AG09309 (cell line): ENCODE measurements around the gene CYP2C8.

Source experiments
- DNase-seq: peaks from one replicate; pipeline ENCODE4 v3.0.0-alpha.2; 2010; ENCODE audit warnings: low read depth
- H3K4me3 ChIP-seq: 2 replicates; pipeline ENCODE4 v1.5.1; 2011; ENCODE audit warnings: mild to moderate bottlenecking, low read depth, low read length, moderate library complexity; ENCODE audit not compliant: control insufficient read depth
- CTCF ChIP-seq: IDR thresholded peaks from 2 replicates; pipeline ENCODE4 v1.5.1; 2011; ENCODE audit warnings: mild to moderate bottlenecking, low read depth, low read length, inconsistent platforms; ENCODE audit not compliant: insufficient read depth, control insufficient read depth; ENCODE audit errors: missing control alignments

The CYP2C8 gene

DNA sequence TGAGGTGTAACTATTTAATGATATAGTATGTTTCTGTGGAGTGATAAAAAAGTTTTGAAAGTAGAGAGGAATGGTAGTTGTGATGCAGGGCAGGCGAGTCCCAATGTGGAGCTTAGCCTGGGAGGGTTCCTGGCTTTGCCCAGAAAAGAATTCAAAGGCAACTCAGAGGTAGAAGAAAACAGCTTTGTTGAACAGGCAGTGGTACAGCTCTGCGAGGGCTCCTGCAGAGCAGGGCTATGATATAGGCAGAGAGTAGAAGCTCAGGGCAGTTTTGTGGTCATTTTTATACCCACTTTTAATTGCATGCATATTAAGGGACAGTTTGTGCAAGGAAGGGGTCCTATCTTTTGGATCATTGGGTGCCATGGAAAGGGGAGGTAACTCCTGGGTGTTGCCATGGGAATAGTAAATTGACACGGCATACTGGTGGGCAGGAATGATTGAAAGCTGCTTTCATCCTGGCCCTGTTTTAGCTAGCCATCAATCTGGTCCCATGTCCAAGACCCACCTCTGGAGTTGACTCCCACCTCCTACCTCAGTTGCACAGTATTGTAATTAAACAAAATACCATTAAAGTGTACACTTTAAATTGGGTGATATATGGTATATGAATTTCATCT, 12.4 kb downstream of the CYP2C8 start:
- no peak overlapping the region for H3K4me3 ChIP-seq
- no peak for DNase-seq
- TF ChIP-seq CTCF, result no peak

- TF ChIP-seq CTCF, result no peak
- no peak overlapping the region for H3K4me3 ChIP-seq
- no peak for DNase-seq
Measured at GRCh38 chr10:95049919-95050318, 19.4 kb downstream of the CYP2C8 start.

DNA sequence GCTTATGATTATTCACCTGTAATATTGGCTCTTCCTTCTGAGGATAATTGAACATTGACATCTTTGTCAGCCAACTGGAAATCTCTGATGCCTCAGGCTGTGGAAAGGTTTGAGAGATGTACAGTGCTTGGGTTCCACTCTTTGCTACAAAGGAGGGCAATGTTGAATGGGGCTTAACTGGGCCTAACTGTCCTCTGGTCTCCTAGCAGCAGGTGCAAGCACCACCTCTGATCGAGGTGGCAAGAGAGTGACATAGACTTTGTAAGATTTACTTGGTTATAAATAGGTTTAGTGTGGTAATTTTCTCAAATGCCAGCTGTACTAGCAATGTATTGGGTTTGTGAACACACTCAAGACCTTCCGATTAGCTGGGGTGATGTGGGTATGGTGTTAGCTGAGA, 21.1 kb downstream of the CYP2C8 start:
- H3K4me3 ChIP-seq, result no peak overlapping the region
- no peak for DNase-seq
- no peak for TF ChIP-seq CTCF

- no peak overlapping the region for H3K4me3 ChIP-seq
- no peak for TF ChIP-seq CTCF
- DNase-seq, result no peak
Measured at GRCh38 chr10:95039281-95039680, 30.0 kb downstream of the CYP2C8 start.

DNA sequence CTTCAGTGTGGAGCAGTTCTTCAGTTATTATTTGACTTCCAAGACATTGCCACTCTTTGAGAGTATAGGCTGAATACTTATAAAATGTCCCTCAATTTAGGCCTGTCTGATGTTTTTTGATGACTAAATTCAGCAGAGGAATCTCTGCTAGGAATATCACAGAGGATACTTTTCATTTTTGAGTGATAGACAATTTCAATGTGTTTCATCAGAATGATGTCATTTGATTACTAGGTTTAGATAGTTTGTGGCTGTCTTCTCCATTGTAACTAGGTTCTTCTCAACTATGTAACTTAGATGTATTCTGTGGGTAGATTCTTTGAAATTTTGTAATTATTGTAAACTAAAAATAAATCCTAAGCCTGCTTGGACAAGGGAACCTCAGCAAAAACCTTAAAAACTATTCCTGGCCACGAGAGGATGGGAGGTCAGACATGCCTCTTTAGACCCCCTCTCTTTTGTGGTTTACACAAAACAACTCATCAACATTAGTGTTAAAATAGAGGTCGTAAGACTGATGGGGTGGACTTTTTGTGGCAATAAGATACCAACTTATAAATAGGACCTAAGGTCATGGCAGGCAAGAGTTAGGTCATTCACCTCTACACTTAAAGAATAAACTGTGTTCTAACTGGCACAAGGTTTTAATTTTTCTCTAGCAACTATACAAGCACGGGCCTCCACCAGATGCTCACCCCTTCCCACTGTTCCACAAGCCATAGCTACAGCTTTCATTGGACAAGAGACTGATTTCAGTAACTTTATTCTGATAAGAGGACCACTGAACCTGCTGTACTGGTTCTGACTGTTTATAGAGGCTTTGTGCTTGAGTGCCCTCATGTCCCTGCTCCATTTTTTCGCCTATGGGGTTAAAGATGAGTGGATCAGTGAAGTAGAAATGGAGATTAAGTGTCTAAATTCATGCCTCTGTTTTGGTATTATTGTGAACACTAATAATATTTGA, 33.7 kb downstream of the CYP2C8 start:
- H3K4me3 ChIP-seq, result no peak overlapping the region
- no peak for DNase-seq
- no peak for TF ChIP-seq CTCF

GRCh38 chr10:95034401-95034800, 34.9 kb downstream of the CYP2C8 start:
- no peak overlapping the region for H3K4me3 ChIP-seq

More at GRCh38 chr10:95034401-95034800, 34.9 kb downstream of the CYP2C8 start:
- no peak for TF ChIP-seq CTCF
- DNase-seq, result no peak
